Cerebellar cortex (tissue), 1 donor: ENCODE measurements around the gene AKAP9.
"Not testable (repeated sequence)": the region's sequence is repeated elsewhere in the genome, so short reads cannot be mapped to it uniquely, and the experiment has no call there.

Experiments used
- DNase-seq: peaks from one replicate; pipeline ENCODE4 v3.0.0-alpha.2; 2015; ENCODE audit warnings: low spot score

The AKAP9 gene

GRCh38 chr7:91940572-91941341 lies at the start of gene AKAP9:
TSS of gene AKAP9 (plus strand) at chr7:91940862. CDS start at chr7:91941100, 238 bp downstream.
- DNase-seq, result peak; percentile 90

- DNase-seq, result no peak
Measured at GRCh38 chr7:91892099-91892705, 48.5 kb upstream of the AKAP9 start.

- no peak for DNase-seq
Measured at GRCh38 chr7:91892821-91893340, 47.8 kb upstream of the AKAP9 start.

- DNase-seq, result not testable (repeated sequence)
Measured at GRCh38 chr7:91893699-91894098, 47.0 kb upstream of the AKAP9 start.

- peak; percentile 23 for DNase-seq
Measured at GRCh38 chr7:91894781-91895480, 45.7 kb upstream of the AKAP9 start.

- DNase-seq, result no peak
Measured at GRCh38 chr7:91898240-91898992, 42.2 kb upstream of the AKAP9 start.

- no peak for DNase-seq
Measured at GRCh38 chr7:91899563-91899962, 41.1 kb upstream of the AKAP9 start.

- DNase-seq, result no peak
Measured at GRCh38 chr7:91910171-91910570, 30.5 kb upstream of the AKAP9 start.

- DNase-seq, result no peak
Measured at GRCh38 chr7:91911121-91911520, 29.5 kb upstream of the AKAP9 start.

- DNase-seq, result no peak
Measured at GRCh38 chr7:91912494-91912893, 28.2 kb upstream of the AKAP9 start.

- DNase-seq, result no peak
Measured at GRCh38 chr7:91913612-91914011, 27.1 kb upstream of the AKAP9 start.

GRCh38 chr7:91915401-91916050 lies 25.1 kb upstream of the AKAP9 start:
- no peak for DNase-seq

- DNase-seq, result no peak
Measured at GRCh38 chr7:91916051-91916440, 24.6 kb upstream of the AKAP9 start.

- no peak for DNase-seq
Measured at GRCh38 chr7:91918356-91918755, 22.3 kb upstream of the AKAP9 start.

GRCh38 chr7:91922857-91923256 lies 17.8 kb upstream of the AKAP9 start:
- no peak for DNase-seq

GRCh38 chr7:91927912-91928311 lies 12.8 kb upstream of the AKAP9 start:
- DNase-seq, result no peak

GRCh38 chr7:91929463-91929862 lies 11.2 kb upstream of the AKAP9 start:
- no peak for DNase-seq

GRCh38 chr7:91940171-91940570 lies 491 bp upstream of the AKAP9 start:
- DNase-seq, result peak; percentile 63

GRCh38 chr7:91941450-91941849 lies 788 bp downstream of the AKAP9 start:
- peak; percentile 61 for DNase-seq

- no peak for DNase-seq
Measured at GRCh38 chr7:91942312-91942711, 1.6 kb downstream of the AKAP9 start.

- DNase-seq, result not testable (repeated sequence)
Measured at GRCh38 chr7:91944970-91945369, 4.3 kb downstream of the AKAP9 start.

GRCh38 chr7:91945476-91945875 lies 4.8 kb downstream of the AKAP9 start:
- DNase-seq, result no peak
